GM12878 (cell line): Measurements from ENCODE around the gene SNX7. TPM values are rescaled to one million over a fixed set of nuclear protein-coding genes. Genes with fewer than 3 reads are reported as not detected.

Source experiments
- ATAC-seq: fragments of 200-7000 bp; cut with Tn5 transposase; 3 replicates; pipeline ENCODE4 v1.9.1; 2020; ENCODE audit warnings: mild to moderate bottlenecking, moderate library complexity
- BruUV-seq: library from RNA; stranded (reverse); fragments of 400-500 nt; replicated peaks from 2 replicates; lab custom pipeline; 2021; lab: Mats Ljungman, UMichigan
- CTCF ChIA-PET: fragments of 300-600 bp; sonication (Branson Sonifier 250); formaldehyde crosslinking; extraction: SDS; loops from one replicate; lab custom pipeline; 2021; ENCODE audit warnings: inconsistent platforms; lab: Yijun Ruan, JAX
- POLR2A ChIA-PET: fragments of 350-600 bp; formaldehyde crosslinking; extraction: SDS; loops from one replicate; lab custom pipeline; 2021; ENCODE audit warnings: inconsistent platforms; lab: Charles Lee
- RAD21 ChIA-PET: fragments of 300-600 bp; sonication (Branson Sonifier 250); formaldehyde crosslinking; loops from one replicate; lab custom pipeline; 2023; ENCODE audit warnings: antibody characterized with exemption; ENCODE audit not compliant: unreplicated experiment; lab: Charles Lee
- SMC1A ChIA-PET: fragments of 300-600 bp; sonication (Branson Sonifier 250); formaldehyde crosslinking; loops from one replicate; lab custom pipeline; 2023; ENCODE audit not compliant: unreplicated experiment, uncharacterized antibody; lab: Charles Lee
- DNase-seq: peaks from one replicate; pipeline ENCODE4 v3.0.0-alpha.2; 2011; ENCODE audit warnings: low read depth, low spot score
- FAIRE-seq: peaks from 3 replicates; lab custom pipeline; 2011; peaks lifted over from hg19 to GRCh38; lab: Jason Lieb, UNC
- H2AFZ ChIP-seq: 2 replicates; pipeline ENCODE4 v1.6.0; 2011; ENCODE audit warnings: low read depth, low read length, control low read depth; ENCODE audit not compliant: control insufficient read depth
- H3K27ac ChIP-seq: 2 replicates; pipeline ENCODE4 v1.5.1; 2011; ENCODE audit warnings: control low read depth; ENCODE audit not compliant: control insufficient read depth, insufficient read depth
- H3K27me3 ChIP-seq, 2 experiments: replicated peaks in 1 of 2; 2 replicates each; pipeline versions ENCODE4 v1.6.0 to v1.6.1; 2011; ENCODE audit warnings: low read length in 1 of 2; ENCODE audit not compliant: control insufficient read depth in 2 of 2, insufficient read depth in 2 of 2
- H3K36me3 ChIP-seq, 2 experiments: 2 replicates each; pipeline ENCODE4 v1.5.1; 2011; ENCODE audit warnings: low read length in 1 of 2; ENCODE audit not compliant: control insufficient read depth in 2 of 2, insufficient read depth in 2 of 2
- H3K4me1 ChIP-seq: 2 replicates; pipeline ENCODE4 v1.6.1; 2011; ENCODE audit warnings: mild to moderate bottlenecking, low read length, moderate library complexity, mixed read lengths; ENCODE audit not compliant: control insufficient read depth, insufficient read depth
- H3K4me2 ChIP-seq: 2 replicates; pipeline ENCODE4 v1.6.0; 2011; ENCODE audit warnings: control low read depth; ENCODE audit not compliant: control insufficient read depth, insufficient read depth
- H3K4me3 ChIP-seq: fragments of 200-600 bp; sonication (generic); 2 replicates; pipeline ENCODE4 v1.5.1; 2016
- H3K79me2 ChIP-seq: 2 replicates; pipeline ENCODE4 v1.6.0; 2011; ENCODE audit warnings: low read length; ENCODE audit not compliant: control insufficient read depth, insufficient read depth
- H3K9ac ChIP-seq: 2 replicates; pipeline ENCODE4 v1.8.0; 2011; ENCODE audit warnings: low read length, control low read depth, mixed read lengths; ENCODE audit not compliant: control insufficient read depth, insufficient read depth
- H3K9me3 ChIP-seq: replicated peaks from 3 replicates; pipeline ENCODE4 v1.5.1; 2011; ENCODE audit warnings: mild to moderate bottlenecking, low read length; ENCODE audit not compliant: control insufficient read depth, insufficient read depth
- H4K20me1 ChIP-seq: 2 replicates; pipeline ENCODE4 v1.6.0; 2011; ENCODE audit not compliant: control insufficient read depth, insufficient read depth
- BMI1 ChIP-seq: fragments of 450-650 bp; IDR thresholded peaks from 2 replicates; pipeline ENCODE4 v1.6.1; 2016; ENCODE audit warnings: mild to moderate bottlenecking, moderate library complexity, borderline replicate concordance
- CTCF ChIP-seq, 3 experiments: IDR thresholded peaks in 2 of 3; conservative IDR thresholded peaks in 1 of 3; 2 replicates each; pipeline ENCODE4 v1.5.1; 2011; ENCODE audit warnings: low read depth in 3 of 3, low read length in 3 of 3, mild to moderate bottlenecking in 3 of 3, control low read depth in 2 of 3, moderate library complexity in 2 of 3, inconsistent platforms in 1 of 3, mixed read lengths in 1 of 3; ENCODE audit not compliant: control insufficient read depth in 2 of 3, insufficient read depth in 1 of 3; ENCODE audit errors: extremely low read depth in 1 of 3
- MYC ChIP-seq: IDR thresholded peaks from 2 replicates; pipeline ENCODE4 v1.6.1; 2011; ENCODE audit warnings: mild to moderate bottlenecking, low read length, moderate library complexity, inconsistent platforms; ENCODE audit not compliant: insufficient read depth, insufficient replicate concordance, insufficient read length, severe bottlenecking
- NR2C2 ChIP-seq: IDR thresholded peaks from 2 replicates; pipeline ENCODE4 v1.6.1; 2011; ENCODE audit warnings: borderline replicate concordance, low read depth; ENCODE audit not compliant: control insufficient read depth, insufficient read length
- RBBP5 ChIP-seq: fragments of 200-600 bp; sonication (generic); conservative IDR thresholded peaks from 2 replicates; pipeline ENCODE4 v1.6.1; 2016
- SUZ12 ChIP-seq: fragments of 200-600 bp; sonication (generic); IDR thresholded peaks from one replicate; pipeline ENCODE4 v1.6.1; 2018; ENCODE audit warnings: antibody characterized with exemption, mild to moderate bottlenecking; ENCODE audit not compliant: unreplicated experiment
- ZBTB33 ChIP-seq: fragments of 450-650 bp; IDR thresholded peaks from 2 replicates; pipeline ENCODE4 v1.6.1; 2017; ENCODE audit warnings: mild to moderate bottlenecking
- ZNF622 ChIP-seq: fragments of 450-650 bp; IDR thresholded peaks from 2 replicates; pipeline ENCODE4 v1.6.1; 2017; ENCODE audit warnings: mild to moderate bottlenecking, inconsistent platforms
- WGBS: methylation state at CpG from one replicate; pipeline ENCODE4 v1.1.6; 2016; ENCODE audit warnings: low lambda C conversion rate; ENCODE audit not compliant: insufficient replicate concordance, insufficient coverage; ENCODE audit errors: missing lambda C conversion rate; 5-methylcytosine and 5-hydroxymethylcytosine counted together
- in situ Hi-C: fragments of 300-500 bp; cut with MboI; formaldehyde crosslinking; loops from 9 replicates; pipeline ENCODE4 v1.14.3; 2018; ENCODE audit warnings: mixed read lengths
- intact Hi-C: fragments of 100-400 bp; cut with micrococcal nuclease; formaldehyde crosslinking; loops from one replicate; pipeline ENCODE4 v1.14.2; 2022; ENCODE audit not compliant: unreplicated experiment
- polyA plus RNA-seq, 11 experiments: library from polyadenylated mRNA; depleted of rRNA in 4 of 11; unstranded in 6 of 11; stranded (reverse) in 5 of 11; fragments of >200 nt; fragmentation: Nextera tagmentation in 4 of 11; fragmentation: Illumina TruSeq in 1 of 11; extraction: Ambion mirVana in 4 of 11; extraction: Trizol in 1 of 11; gene quantifications; 1 replicate in 1 of 11; 2 replicates in 10 of 11; pipeline versions ENCODE4 v1.2.1 to v1.2.3, GENCODE V29; 2011 to 2016; ENCODE audit warnings: inconsistent platforms in 2 of 11, missing spikeins in 2 of 11, low read depth in 1 of 11
- total RNA-seq, 4 experiments: library from RNA; depleted of rRNA in 3 of 4; stranded (reverse); fragments of >200 nt in 3 of 4; fragmentation: Illumina TruSeq in 1 of 4; extraction: Trizol in 1 of 4; gene quantifications; 2 replicates each; pipeline versions ENCODE4 v1.2.1 to v1.2.3, GENCODE V29; 2013 to 2021

The SNX7 gene
- total and polyA plus RNA-seq, 10 of the 15 experiments (the other 5 are each of a cell fraction or from before 2014, with no cell fraction given), result 0.23 to 0.82 (median 0.34) TPM

GRCh38 chr1:98660940-98661543 is 479 bp upstream of the SNX7 start (continued):
- no peak for TF ChIP-seq CTCF (IDR thresholded peaks at IDR 0.05 in 2 of 3, conservative IDR thresholded peaks at IDR 0.05 in 1 of 3; ENCODE audit: control insufficient read depth in 2 of 3, extremely low read depth in 1 of 3, insufficient read depth in 1 of 3, low read depth in 3 of 3, low read length in 3 of 3)
- TF ChIP-seq ZBTB33, result no peak
- TF ChIP-seq NR2C2, result no peak
- no peak for TF ChIP-seq RBBP5
- no peak for TF ChIP-seq ZNF622
- TF ChIP-seq, all 136 proteins: peak for 0

GRCh38 chr1:98662356-98662670 is 792 bp downstream of the SNX7 start:
- ChIA-PET POLR2A (no interaction called here), RAD21 (interaction anchor here (1.0 kb wide), 1 partner anchor 72 kb away, joined by 3 read pairs; no protein-coding TSS in a partner anchor)
- H3K79me2 ChIP-seq, result no peaks in the 10 kb centered on the region
- 0% methylated on average over 6 of the region's 6 CpGs for WGBS
- H3K9me3 ChIP-seq, result no peaks in the 10 kb centered on the region
- H2AFZ ChIP-seq, result no peak overlapping the region
- FAIRE-seq (no peak), DNase-seq (no peak), ATAC-seq (no peak)
- H3K27me3 ChIP-seq, result peaks cover 0 to 2% of the 10 kb centered on the region in 2 experiments; a peak in 2 of 4 replicates
- no TSS peak for BruUV-seq
- H3K27ac ChIP-seq, result no peak overlapping the region
- intact Hi-C loops (no loop called here), in situ Hi-C loops (no loop called here)
- H3K36me3 ChIP-seq, result no peaks in the 10 kb centered on the region
- H3K4me1 ChIP-seq, result no peaks in the 10 kb centered on the region
- TF ChIP-seq MYC, result no peak
- TF ChIP-seq SUZ12, result no peak
- TF ChIP-seq BMI1, result peak; percentile 39; the same call in 1 of the 2 replicates
- TF ChIP-seq, all 136 proteins: peak for 1
- ChIA-PET SMC1A (interaction anchor here (1.3 kb wide), 1 partner anchor 72 kb away, joined by 3 read pairs; no protein-coding TSS in a partner anchor), CTCF (interaction anchor here (0.7 kb wide), 1 partner anchor 67 kb away, joined by 3 read pairs; no protein-coding TSS in a partner anchor)
- no peak overlapping the region for H3K9ac ChIP-seq
- peak overlapping the region; percentile 10; the same call in 1 of the 2 replicates for H3K4me3 ChIP-seq
- no peaks in the 10 kb centered on the region for H4K20me1 ChIP-seq
- H3K4me2 ChIP-seq, result peak overlapping the region; percentile 28; the same call in 1 of the 2 replicates
